Fibroblast of lung (primary cell): Measurements from ENCODE around the gene BID. TPM values are rescaled to one million over a fixed set of nuclear protein-coding genes. Genes with fewer than 3 reads are reported as not detected.

ENCODE experiments used
- DNase-seq, 2 donors: peaks; one replicate each; pipeline versions ENCODE4 v3.0.0 to v3.0.0-alpha.2; 2010; ENCODE audit warnings: low read depth in 2 of 2
- H2AFZ ChIP-seq: 2 replicates; pipeline ENCODE4 v1.5.1; 2012; ENCODE audit warnings: low read length, control low read depth, inconsistent platforms
- H3K27ac ChIP-seq: 2 replicates; pipeline ENCODE4 v1.5.1; 2011; ENCODE audit warnings: low read length, control low read depth; ENCODE audit not compliant: insufficient read depth
- H3K27me3 ChIP-seq: 2 replicates; pipeline ENCODE4 v1.5.1; 2011; ENCODE audit warnings: mild to moderate bottlenecking, low read length; ENCODE audit not compliant: control insufficient read depth, insufficient read depth
- H3K36me3 ChIP-seq: 2 replicates; pipeline ENCODE4 v1.5.1; 2011; ENCODE audit warnings: low read length; ENCODE audit not compliant: control insufficient read depth, insufficient read depth
- H3K4me1 ChIP-seq: 2 replicates; pipeline ENCODE4 v1.5.1; 2011; ENCODE audit warnings: low read length; ENCODE audit not compliant: control insufficient read depth, insufficient read depth; ENCODE audit errors: extremely low read depth
- H3K4me2 ChIP-seq: 2 replicates; pipeline ENCODE4 v1.5.1; 2011; ENCODE audit warnings: low read length, control low read depth; ENCODE audit not compliant: insufficient read depth; ENCODE audit errors: extremely low read depth
- H3K4me3 ChIP-seq, 4 experiments: fragments of 200-600 bp in 1 of 4; sonication (generic) in 1 of 4; replicated peaks in 1 of 4; 2 replicates each; pipeline ENCODE4 v1.5.1; 2011 to 2016; ENCODE audit warnings: low read length in 4 of 4, low read depth in 3 of 4, mild to moderate bottlenecking in 3 of 4, control low read depth in 2 of 4, inconsistent platforms in 1 of 4, mixed read lengths in 1 of 4; ENCODE audit not compliant: insufficient read depth in 1 of 4; ENCODE audit errors: control extremely low read depth in 1 of 4
- H3K79me2 ChIP-seq: 2 replicates; pipeline ENCODE4 v1.5.1; 2012; ENCODE audit warnings: mild to moderate bottlenecking, low read length, inconsistent platforms; ENCODE audit not compliant: control insufficient read depth, insufficient read depth
- H3K9ac ChIP-seq: 2 replicates; pipeline ENCODE4 v1.5.1; 2011; ENCODE audit warnings: mild to moderate bottlenecking, low read length, control low read depth; ENCODE audit not compliant: insufficient read depth
- H3K9me3 ChIP-seq: 2 replicates; pipeline ENCODE4 v1.5.1; 2012; ENCODE audit warnings: low read depth, low read length; ENCODE audit not compliant: control insufficient read depth, insufficient read depth
- H4K20me1 ChIP-seq: 2 replicates; pipeline ENCODE4 v1.5.1; 2011; ENCODE audit warnings: low read length; ENCODE audit not compliant: control insufficient read depth, insufficient read depth; ENCODE audit errors: extremely low read depth
- CTCF ChIP-seq, 2 donors: IDR thresholded peaks in 1 of 2; conservative IDR thresholded peaks in 1 of 2; 1 replicate in 1 of 2; 2 replicates in 1 of 2; pipeline ENCODE4 v1.5.1; 2011 to 2012; ENCODE audit warnings: low read length in 2 of 2, control low read depth in 1 of 2, inconsistent platforms in 1 of 2, low read depth in 1 of 2, mild to moderate bottlenecking in 1 of 2
- EZH2 ChIP-seq: IDR thresholded peaks from 2 replicates; pipeline ENCODE4 v1.5.1; 2012; ENCODE audit warnings: low read length, control low read depth, mild to moderate bottlenecking; ENCODE audit errors: missing control alignments
- polyA plus RNA-seq, 2 donors: library from polyadenylated mRNA; depleted of rRNA in 1 of 2; stranded (reverse) in 1 of 2; unstranded in 1 of 2; fragments of >200 nt; gene quantifications; 2 replicates each; pipeline ENCODE4 v1.2.1, GENCODE V29; 2011 to 2012; ENCODE audit warnings: missing spikeins in 1 of 2
- total RNA-seq: library from RNA; depleted of rRNA; stranded (reverse); fragments of >200 nt; gene quantifications from 2 replicates; pipeline ENCODE4 v1.2.1, GENCODE V29; 2014

The BID gene
- total and polyA plus RNA-seq, 2 donors (not counting 1 experiment from before 2014, with no cell fraction given), result 13.4 to 23.4 TPM

GRCh38 chr22:17783312-17783711 is 9.0 kb upstream of the BID start:
- TF ChIP-seq CTCF (conservative IDR thresholded peaks at IDR 0.05 in 1 of 2, IDR thresholded peaks at IDR 0.05 in 1 of 2; ENCODE audit: low read depth in 1 of 2, low read length in 2 of 2) (no peak), EZH2 (no peak)
- H3K79me2 ChIP-seq, result no peaks in the 10 kb centered on the region
- H3K4me2 ChIP-seq, result no peak overlapping the region
- H3K4me3 ChIP-seq, result no peak overlapping the region
- no peak for DNase-seq
- no peaks in the 10 kb centered on the region for H3K27me3 ChIP-seq
- no peak overlapping the region for H3K27ac ChIP-seq
- H3K4me1 ChIP-seq, result peaks cover 3% of the 10 kb centered on the region
- no peaks in the 10 kb centered on the region for H4K20me1 ChIP-seq
- H3K9me3 ChIP-seq, result no peaks in the 10 kb centered on the region
- no peak overlapping the region for H3K9ac ChIP-seq
- H3K36me3 ChIP-seq, result no peaks in the 10 kb centered on the region
- H2AFZ ChIP-seq, result no peak overlapping the region

- Histone ChIP-seq H3K4me1 (peaks cover 3% of the 10 kb centered on the region), H3K4me3 (no peak overlapping the region), H3K27me3 (no peaks in the 10 kb centered on the region), H3K79me2 (no peaks in the 10 kb centered on the region), H4K20me1 (no peaks in the 10 kb centered on the region), H3K9me3 (no peaks in the 10 kb centered on the region), H3K9ac (no peak overlapping the region), H2AFZ (no peak overlapping the region), H3K27ac (no peak overlapping the region), H3K4me2 (no peak overlapping the region), H3K36me3 (no peaks in the 10 kb centered on the region)
- TF ChIP-seq CTCF (conservative IDR thresholded peaks at IDR 0.05 in 1 of 2, IDR thresholded peaks at IDR 0.05 in 1 of 2; ENCODE audit: low read depth in 1 of 2, low read length in 2 of 2) (no peak), EZH2 (no peak)
- DNase-seq, result no peak
Observed at GRCh38 chr22:17782621-17783020, 8.4 kb upstream of the BID start.

GRCh38 chr22:17782158-17782557 is 7.9 kb upstream of the BID start:
- no peak overlapping the region for H3K4me3 ChIP-seq
- no peak overlapping the region for H2AFZ ChIP-seq
- H3K4me1 ChIP-seq, result peaks cover 3% of the 10 kb centered on the region
- no peak overlapping the region for H3K27ac ChIP-seq
- H3K4me2 ChIP-seq, result no peak overlapping the region
- H3K9me3 ChIP-seq, result no peaks in the 10 kb centered on the region
- no peak overlapping the region for H3K9ac ChIP-seq
- DNase-seq, result no peak
- no peaks in the 10 kb centered on the region for H4K20me1 ChIP-seq
- TF ChIP-seq EZH2 (no peak), CTCF (conservative IDR thresholded peaks at IDR 0.05 in 1 of 2, IDR thresholded peaks at IDR 0.05 in 1 of 2; ENCODE audit: low read depth in 1 of 2, low read length in 2 of 2) (no peak)
- H3K27me3 ChIP-seq, result no peaks in the 10 kb centered on the region
- H3K79me2 ChIP-seq, result no peaks in the 10 kb centered on the region
- no peaks in the 10 kb centered on the region for H3K36me3 ChIP-seq
